DOHH2 (cell line): Measurements from ENCODE around the gene DENND5B.
"Not testable (repeated sequence)": the region's sequence is repeated elsewhere in the genome, so short reads cannot be mapped to it uniquely, and the experiment has no call there.

Experiments used
- CTCF ChIP-seq: fragments of 200-600 bp; sonication (generic); IDR thresholded peaks from one replicate; pipeline ENCODE4 v1.5.1; 2014; ENCODE audit warnings: antibody characterized with exemption, mild to moderate bottlenecking, low read depth, low read length; ENCODE audit not compliant: poor library complexity, severe bottlenecking
- EZH2phosphoT487 ChIP-seq: fragments of 200-600 bp; sonication (generic); IDR thresholded peaks from 2 replicates; pipeline ENCODE4 v1.6.1; 2017; ENCODE audit warnings: borderline replicate concordance, mild to moderate bottlenecking, antibody characterized with exemption, low read length, moderate library complexity, mixed read lengths

- TF ChIP-seq CTCF, EZH2phosphoT487: not testable (repeated sequence)
These were observed 215.5 kb downstream of the DENND5B start for GRCh38 chr12:31375422-31375821.
